Measurements from ENCODE around the gene C1QTNF12.
"Not testable (repeated sequence)": the region's sequence is repeated elsewhere in the genome, so short reads cannot be mapped to it uniquely, and the experiment has no call there.

The C1QTNF12 gene

DNA sequence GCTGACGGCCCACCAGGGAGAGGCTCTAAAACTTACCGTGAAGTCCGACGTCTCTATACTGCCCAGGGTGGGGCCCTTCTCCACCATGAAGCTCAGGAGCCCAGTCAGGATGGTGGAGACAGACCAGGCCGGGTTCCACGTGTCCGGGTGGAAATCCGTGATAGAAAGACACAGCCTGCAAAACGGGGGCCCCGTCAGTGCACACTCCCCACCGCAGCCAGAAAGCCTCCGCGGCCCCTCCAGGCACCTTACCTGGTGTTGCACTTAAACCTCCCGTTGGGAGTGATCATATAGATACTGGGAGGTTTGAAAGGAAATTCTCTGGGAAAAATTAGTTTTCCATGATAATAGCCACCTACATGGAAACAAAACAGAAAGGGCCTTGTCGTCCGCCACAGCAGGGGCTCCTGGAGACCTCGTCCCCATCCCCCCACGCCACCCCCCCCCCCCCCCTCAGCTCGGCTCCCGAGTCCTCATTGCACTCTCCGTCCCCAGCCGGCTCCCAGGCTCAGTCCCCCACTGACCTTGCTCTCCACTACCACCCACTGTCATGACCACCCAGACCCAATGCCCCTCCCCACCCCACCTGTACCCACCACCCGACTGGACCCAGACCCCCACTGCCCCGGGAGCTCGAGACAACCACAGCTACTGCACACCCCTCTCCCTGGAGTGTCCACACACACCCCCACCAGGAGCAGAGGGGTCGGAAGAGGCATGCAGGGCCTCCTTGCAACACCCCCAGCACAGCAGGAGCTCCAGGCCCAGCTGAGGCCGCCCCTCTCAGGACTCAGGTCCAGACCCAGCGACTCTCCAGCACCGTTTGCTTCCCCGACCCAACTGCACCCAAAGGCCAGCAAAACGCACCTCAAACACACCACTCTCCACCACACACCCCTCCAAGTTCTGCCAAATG, 10.7 kb upstream of the C1QTNF12 start:
- 0 out of 2 replicates have a peak overlapping the region, but pooled peaks have one; percentile 35 for H3K27ac ChIP-seq
- no peaks in the 10 kb centered on the region for H3K9me3 ChIP-seq (ENCODE audit: low read depth, low read length)
- DNase-seq (ENCODE audit: low read depth, low spot score): no peak
- no peak overlapping the region for H3K9ac ChIP-seq (ENCODE audit: insufficient read length)
- H3K36me3 ChIP-seq (ENCODE audit: insufficient read depth, low read length): peaks cover 52% of the 10 kb centered on the region
- TF ChIP-seq EZH2 (IDR thresholded peaks at IDR 0.05) (no peak), POLR2AphosphoS5 (IDR thresholded peaks at IDR 0.05; ENCODE audit: borderline replicate concordance, low read depth, low read length) (no peak), FOXP2 (optimal IDR thresholded peaks at IDR 0.05; ENCODE audit: control extremely low read depth, extremely low read length, insufficient read depth) (no peak)
- H3K4me3 ChIP-seq: no peak overlapping the region

DNA sequence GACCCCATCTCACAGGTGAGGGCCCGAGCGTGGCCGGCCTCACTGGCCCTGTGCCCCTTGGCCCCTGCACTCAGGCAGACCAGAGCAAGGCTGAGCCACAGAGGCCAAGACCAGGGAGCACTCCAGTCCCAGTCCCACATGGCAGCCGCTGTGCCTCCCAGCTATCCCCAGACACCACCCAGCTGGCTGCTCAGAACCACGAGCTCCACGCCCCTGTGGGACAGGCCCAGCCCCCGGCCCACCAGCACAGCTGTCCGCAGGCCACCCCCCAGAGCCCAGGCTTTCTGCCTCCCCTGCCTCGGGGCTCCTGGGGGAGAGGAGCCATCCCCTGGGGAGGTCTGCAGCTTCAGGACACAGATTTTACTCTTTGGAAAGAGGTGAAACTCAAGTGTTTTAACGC, 9.1 kb upstream of the C1QTNF12 start:
- TF ChIP-seq POLR2AphosphoS5 (IDR thresholded peaks at IDR 0.05; ENCODE audit: borderline replicate concordance, low read depth, low read length): no peak
- no peak for TF ChIP-seq FOXP2 (optimal IDR thresholded peaks at IDR 0.05; ENCODE audit: control extremely low read depth, extremely low read length, insufficient read depth)
- no peak for TF ChIP-seq EZH2 (IDR thresholded peaks at IDR 0.05)
- peaks cover 42% of the 10 kb centered on the region for H3K36me3 ChIP-seq (ENCODE audit: insufficient read depth, low read length)
- no peak for DNase-seq (ENCODE audit: low read depth, low spot score)
- H3K4me3 ChIP-seq: no peak overlapping the region
- H3K9me3 ChIP-seq (ENCODE audit: low read depth, low read length): no peaks in the 10 kb centered on the region
- no peak overlapping the region for H3K9ac ChIP-seq (ENCODE audit: insufficient read length)
- H3K27ac ChIP-seq: peak overlapping the region; percentile 84

DNA sequence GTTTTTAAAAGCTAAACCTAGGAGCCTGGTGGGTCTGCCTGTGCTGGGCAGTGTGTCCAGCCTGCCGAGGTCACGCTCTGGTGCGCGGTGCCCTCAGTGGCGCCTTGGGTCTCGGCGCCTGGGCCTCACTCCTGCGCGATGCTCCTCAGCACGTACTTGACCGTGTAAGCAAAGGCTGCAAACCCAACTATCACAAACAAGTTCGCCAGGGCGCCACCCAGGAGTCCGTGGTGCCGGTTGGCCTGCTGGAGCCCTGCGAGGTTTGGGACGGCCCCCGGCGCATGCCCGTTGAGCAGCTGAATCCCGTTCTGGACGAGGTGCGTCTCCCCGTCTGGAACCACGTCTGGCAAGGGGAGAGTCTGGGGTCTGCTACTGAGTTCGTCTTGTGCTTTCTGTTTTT, 8.6 kb upstream of the C1QTNF12 start:
- no peak for TF ChIP-seq EZH2 (IDR thresholded peaks at IDR 0.05)
- no peak for TF ChIP-seq POLR2AphosphoS5 (IDR thresholded peaks at IDR 0.05; ENCODE audit: borderline replicate concordance, low read depth, low read length)
- TF ChIP-seq FOXP2 (optimal IDR thresholded peaks at IDR 0.05; ENCODE audit: control extremely low read depth, extremely low read length, insufficient read depth): no peak
- H3K4me3 ChIP-seq: no peak overlapping the region
- peak overlapping the region; percentile 84 for H3K27ac ChIP-seq
- H3K9me3 ChIP-seq (ENCODE audit: low read depth, low read length): no peaks in the 10 kb centered on the region
- no peak overlapping the region for H3K9ac ChIP-seq (ENCODE audit: insufficient read length)
- H3K36me3 ChIP-seq (ENCODE audit: insufficient read depth, low read length): peaks cover 36% of the 10 kb centered on the region
- DNase-seq (ENCODE audit: low read depth, low spot score): no peak

DNA sequence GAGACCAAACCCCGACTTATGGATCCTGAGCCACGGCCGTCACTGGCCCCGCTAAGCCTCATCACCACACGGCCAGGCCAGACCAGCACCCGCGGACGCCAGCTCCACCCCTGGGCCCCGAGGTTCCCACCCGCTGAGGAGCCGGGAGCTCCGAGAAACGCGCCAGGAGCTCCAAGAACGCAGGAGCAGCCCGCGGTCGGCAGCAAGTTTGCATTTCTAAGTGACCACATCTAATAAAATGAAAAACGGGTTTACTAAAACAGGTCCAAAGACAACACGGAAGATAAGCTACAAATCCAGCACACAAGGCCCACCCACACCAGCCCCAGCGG, 8.1 kb upstream of the C1QTNF12 start:
- H3K36me3 ChIP-seq (ENCODE audit: insufficient read depth, low read length): peaks cover 34% of the 10 kb centered on the region
- DNase-seq (ENCODE audit: low read depth, low spot score): no peak
- no peak overlapping the region for H3K4me3 ChIP-seq
- TF ChIP-seq EZH2 (IDR thresholded peaks at IDR 0.05) (no peak), POLR2AphosphoS5 (IDR thresholded peaks at IDR 0.05; ENCODE audit: borderline replicate concordance, low read depth, low read length) (no peak), FOXP2 (optimal IDR thresholded peaks at IDR 0.05; ENCODE audit: control extremely low read depth, extremely low read length, insufficient read depth) (no peak)
- H3K9me3 ChIP-seq (ENCODE audit: low read depth, low read length): no peaks in the 10 kb centered on the region
- H3K9ac ChIP-seq (ENCODE audit: insufficient read length): no peak overlapping the region
- H3K27ac ChIP-seq: no peak overlapping the region; the same call in 1 of the 2 replicates

DNA sequence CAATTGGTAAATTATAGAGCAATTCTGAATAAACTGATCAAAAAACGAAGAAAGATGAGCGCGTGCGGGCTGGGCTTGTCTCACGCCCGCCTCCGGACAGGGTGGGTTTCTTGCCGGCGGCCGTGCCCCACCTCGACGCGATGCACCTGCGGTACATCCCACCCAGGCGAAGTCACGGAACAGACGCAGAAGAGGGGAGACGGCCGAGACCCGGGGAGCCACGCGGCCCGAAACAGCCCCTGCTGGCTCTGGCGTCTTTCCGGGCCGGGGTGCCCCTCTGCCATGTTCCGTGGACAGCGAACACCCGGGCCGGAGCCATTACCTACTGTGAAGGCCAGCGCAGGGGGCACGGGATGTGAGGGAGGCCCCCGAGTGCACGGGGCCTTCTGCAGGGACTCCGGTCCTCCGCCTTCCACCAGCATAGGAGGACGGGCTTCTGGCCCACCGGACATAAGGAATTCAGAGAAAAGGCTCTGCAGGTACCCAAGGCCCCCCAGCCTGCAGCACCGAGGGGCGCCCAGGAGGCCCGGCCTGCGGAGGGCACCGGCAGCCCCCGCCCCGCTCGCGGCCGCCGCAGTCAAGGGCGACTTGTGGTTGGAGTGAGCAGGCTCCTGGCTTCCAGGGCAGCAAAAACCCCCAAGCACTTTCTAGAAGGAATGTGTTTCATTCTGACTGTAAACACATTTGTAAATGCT, 7.6 kb upstream of the C1QTNF12 start:
- no peak for DNase-seq (ENCODE audit: low read depth, low spot score)
- peaks cover 32% of the 10 kb centered on the region for H3K36me3 ChIP-seq (ENCODE audit: insufficient read depth, low read length)
- H3K9me3 ChIP-seq (ENCODE audit: low read depth, low read length): no peaks in the 10 kb centered on the region
- TF ChIP-seq POLR2AphosphoS5 (IDR thresholded peaks at IDR 0.05; ENCODE audit: borderline replicate concordance, low read depth, low read length) (no peak), EZH2 (IDR thresholded peaks at IDR 0.05) (no peak), FOXP2 (optimal IDR thresholded peaks at IDR 0.05; ENCODE audit: control extremely low read depth, extremely low read length, insufficient read depth) (no peak)
- no peak overlapping the region for H3K9ac ChIP-seq (ENCODE audit: insufficient read length)
- no peak overlapping the region for H3K27ac ChIP-seq
- H3K4me3 ChIP-seq: no peak overlapping the region

DNA sequence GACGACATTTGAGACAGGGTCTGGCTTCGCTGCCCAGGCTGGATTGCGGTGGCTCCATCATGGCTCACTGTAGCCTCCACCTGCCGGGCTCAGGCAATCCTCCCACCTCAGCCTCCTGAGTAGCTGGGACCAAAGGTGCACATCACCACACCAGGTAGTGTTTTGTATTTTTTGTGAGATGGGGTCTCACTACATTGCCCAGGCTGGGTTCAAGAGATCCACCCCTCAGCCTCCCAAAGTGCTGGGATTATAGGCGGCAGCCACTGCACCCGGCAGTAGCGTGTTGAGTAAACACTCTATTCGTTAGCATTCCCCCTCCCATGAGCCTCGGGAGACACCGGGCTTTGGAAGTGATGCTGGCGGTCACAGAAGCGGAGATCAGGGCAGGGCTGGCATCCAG, 6.8 kb upstream of the C1QTNF12 start:
- H3K4me3 ChIP-seq: no peak overlapping the region
- TF ChIP-seq POLR2AphosphoS5 (IDR thresholded peaks at IDR 0.05; ENCODE audit: borderline replicate concordance, low read depth, low read length): no peak
- TF ChIP-seq EZH2 (IDR thresholded peaks at IDR 0.05): no peak
- no peak for TF ChIP-seq FOXP2 (optimal IDR thresholded peaks at IDR 0.05; ENCODE audit: control extremely low read depth, extremely low read length, insufficient read depth)
- H3K27ac ChIP-seq: no peak overlapping the region
- H3K9ac ChIP-seq (ENCODE audit: insufficient read length): no peak overlapping the region
- H3K9me3 ChIP-seq (ENCODE audit: low read depth, low read length): no peaks in the 10 kb centered on the region
- H3K36me3 ChIP-seq (ENCODE audit: insufficient read depth, low read length): peaks cover 28% of the 10 kb centered on the region
- DNase-seq (ENCODE audit: low read depth, low spot score): no peak

DNA sequence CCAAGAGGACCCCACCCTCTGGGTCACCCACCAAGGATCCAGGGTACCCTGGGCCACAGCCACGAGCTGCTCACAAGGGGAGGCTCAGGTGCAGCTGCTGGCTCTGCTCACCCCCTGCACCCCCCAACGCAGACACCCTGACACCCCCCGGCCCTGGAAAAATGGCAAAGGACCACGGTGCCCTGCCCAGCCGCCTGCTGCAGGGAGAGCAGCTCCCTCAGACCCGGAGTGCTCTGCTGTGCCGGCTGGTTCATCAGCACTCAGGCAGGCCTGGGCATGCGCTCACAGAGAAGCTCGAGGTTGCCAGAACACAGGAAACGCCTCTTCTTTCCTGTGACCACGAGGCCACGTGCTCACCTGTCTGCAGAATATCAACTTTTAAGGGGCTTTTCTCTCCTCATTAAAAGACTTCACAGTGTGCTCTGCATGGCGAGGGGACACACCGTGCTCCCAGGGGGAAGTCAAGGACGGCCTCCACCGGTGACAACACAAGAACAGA, 4.3 kb upstream of the C1QTNF12 start:
- DNase-seq (ENCODE audit: low read depth, low spot score): no peak
- H3K9ac ChIP-seq (ENCODE audit: insufficient read length): no peak overlapping the region
- H3K36me3 ChIP-seq (ENCODE audit: insufficient read depth, low read length): peaks cover 12% of the 10 kb centered on the region; the same call in 1 of the 2 replicates
- TF ChIP-seq FOXP2 (optimal IDR thresholded peaks at IDR 0.05; ENCODE audit: control extremely low read depth, extremely low read length, insufficient read depth) (no peak), POLR2AphosphoS5 (IDR thresholded peaks at IDR 0.05; ENCODE audit: borderline replicate concordance, low read depth, low read length) (0 out of 2 replicates have a peak, but pooled peaks have one; percentile 11), EZH2 (IDR thresholded peaks at IDR 0.05) (no peak)
- no peak overlapping the region for H3K27ac ChIP-seq
- no peak overlapping the region for H3K4me3 ChIP-seq
- no peaks in the 10 kb centered on the region for H3K9me3 ChIP-seq (ENCODE audit: low read depth, low read length)

DNA sequence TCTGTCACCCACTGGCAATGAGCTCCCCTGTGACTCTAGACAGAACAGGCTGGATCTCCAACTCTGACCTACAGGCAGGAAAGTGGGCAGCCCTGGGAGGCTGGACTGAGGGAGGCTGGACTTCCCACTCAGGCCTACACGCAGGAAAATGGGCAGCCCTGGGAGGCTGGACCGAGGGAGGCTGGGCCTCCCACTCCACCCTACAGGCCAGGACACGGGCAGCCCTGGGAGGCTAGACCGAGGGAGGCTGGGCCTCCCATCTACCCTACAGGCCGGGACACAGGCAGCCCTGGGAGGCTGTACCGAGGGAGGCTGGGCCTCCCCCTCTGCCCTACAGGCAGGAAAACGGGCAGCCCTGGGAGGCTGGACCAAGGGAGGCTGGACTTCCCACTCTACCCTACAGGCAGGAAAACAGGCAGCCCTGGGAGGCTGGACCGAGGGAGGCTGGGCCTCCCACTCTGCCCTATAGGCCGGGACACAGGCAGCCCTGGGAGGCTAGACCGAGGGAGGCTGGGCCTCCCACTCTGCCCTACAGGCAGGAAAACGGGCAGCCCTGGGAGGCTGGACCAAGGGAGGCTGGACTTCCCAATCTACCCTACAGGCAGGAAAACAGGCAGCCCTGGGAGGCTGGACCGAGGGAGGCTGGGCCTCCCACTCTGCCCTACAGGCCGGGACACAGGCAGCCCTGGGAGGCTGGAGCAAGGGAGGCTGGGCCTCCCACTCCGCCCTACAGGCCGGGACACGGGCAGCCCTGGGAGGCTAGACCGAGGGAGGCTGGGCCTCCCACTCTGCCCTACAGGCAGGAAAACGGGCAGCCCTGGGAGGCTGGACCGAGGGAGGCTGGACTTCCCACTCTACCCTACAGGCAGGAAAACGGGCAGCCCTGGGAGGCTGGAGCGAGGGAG, 1.7 kb upstream of the C1QTNF12 start:
- H3K36me3 ChIP-seq (ENCODE audit: insufficient read depth, low read length); H3K27ac ChIP-seq; H3K9ac ChIP-seq (ENCODE audit: insufficient read length); H3K9me3 ChIP-seq (ENCODE audit: low read depth, low read length); DNase-seq (ENCODE audit: low read depth, low spot score); H3K4me3 ChIP-seq: not testable (repeated sequence)
